NK-92 (cell line): ENCODE measurements around the gene DUSP7.

Experiments used
- DNase-seq: peaks from one replicate; lab custom pipeline; 2025; ENCODE audit not compliant: unreplicated experiment; lab: John Stamatoyannopoulos, UW

DUSP7 gene

DNA sequence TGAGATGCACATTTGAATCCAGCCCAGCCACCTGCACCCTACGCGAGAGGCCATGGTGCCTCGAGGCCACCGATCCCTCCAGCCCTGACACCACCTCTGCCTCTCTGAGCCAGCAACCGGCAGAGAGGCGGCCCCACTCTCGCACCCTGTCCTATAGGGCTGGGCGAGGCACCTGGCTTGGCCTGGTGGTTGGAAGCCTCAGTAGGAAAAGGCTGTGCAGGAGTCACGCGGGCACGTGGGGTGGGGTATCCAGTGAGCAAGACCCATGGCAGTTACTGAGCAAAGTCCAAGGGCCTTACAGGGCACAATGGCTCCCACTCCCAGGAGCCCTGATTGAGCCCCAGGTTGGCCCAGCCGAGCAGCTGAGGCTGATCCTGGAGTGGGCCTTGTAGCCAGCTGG, 12.4 kb upstream of the DUSP7 start:
- no peak for DNase-seq

DNA sequence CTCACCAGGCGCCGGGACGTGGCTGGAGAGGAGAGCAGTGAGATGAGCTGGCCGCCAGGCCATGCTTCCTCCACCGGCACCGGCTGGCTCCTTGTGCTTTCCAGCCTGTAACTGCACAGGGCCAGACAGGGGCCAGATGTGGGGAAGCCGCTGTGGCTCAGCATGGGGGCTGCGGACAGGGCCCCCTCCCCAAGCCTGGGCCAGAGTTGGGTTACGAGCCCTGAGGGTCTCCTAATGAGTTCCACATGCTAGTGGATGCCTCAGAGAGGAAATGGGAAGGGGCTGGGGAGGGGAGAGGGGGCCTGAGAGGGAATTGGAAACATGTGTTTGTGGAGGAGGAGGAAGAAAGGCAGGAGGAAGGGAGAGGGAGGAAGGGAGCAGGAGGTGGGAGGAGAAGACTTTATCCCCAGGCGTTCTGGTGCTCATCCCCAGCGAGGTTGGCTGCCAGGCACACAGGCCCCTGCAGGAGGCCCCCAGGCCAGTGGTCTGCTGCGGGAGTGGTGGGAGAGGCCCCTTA, 11.7 kb upstream of the DUSP7 start:
- DNase-seq = no peak

DNA sequence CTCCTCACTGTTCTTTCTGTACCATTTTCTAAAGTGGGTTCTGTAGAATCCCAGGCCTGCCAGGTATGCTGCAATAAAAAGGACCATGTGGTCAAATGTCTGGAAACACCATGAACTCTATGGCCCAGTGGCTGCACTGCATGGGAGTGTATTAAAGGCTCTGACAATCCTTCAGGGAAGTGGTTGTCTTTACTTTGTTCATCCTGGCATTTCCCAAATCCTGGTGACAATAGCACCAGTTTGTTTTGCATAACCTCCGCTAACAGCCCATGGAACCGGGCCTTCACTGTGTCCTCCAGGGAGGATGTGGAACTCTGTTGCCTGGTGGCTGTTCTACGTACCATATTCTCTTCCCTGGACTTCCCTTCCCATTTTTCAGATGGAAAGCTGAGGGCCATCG, 11.2 kb upstream of the DUSP7 start:
- DNase-seq = no peak

DNA sequence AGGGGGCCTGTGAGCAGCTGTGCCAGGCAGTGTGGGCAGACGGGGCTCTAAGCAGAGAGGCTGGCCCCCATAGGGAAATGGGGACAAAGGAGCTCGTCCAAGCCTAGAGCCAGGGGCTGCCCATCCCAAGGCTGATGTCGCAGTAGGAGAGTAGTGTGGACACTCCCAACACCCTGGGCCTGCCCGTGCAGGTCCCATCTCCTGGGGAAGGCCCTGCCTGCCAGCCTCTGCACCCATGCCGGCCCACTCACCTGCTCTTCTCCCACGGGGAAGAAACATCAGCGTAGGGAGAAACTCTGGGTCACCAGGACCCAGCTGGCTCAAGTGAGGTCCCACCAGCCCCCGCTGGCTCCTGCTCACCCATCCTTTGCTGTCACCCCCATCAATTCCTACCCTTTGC, 10.7 kb upstream of the DUSP7 start:
- no peak for DNase-seq

DNA sequence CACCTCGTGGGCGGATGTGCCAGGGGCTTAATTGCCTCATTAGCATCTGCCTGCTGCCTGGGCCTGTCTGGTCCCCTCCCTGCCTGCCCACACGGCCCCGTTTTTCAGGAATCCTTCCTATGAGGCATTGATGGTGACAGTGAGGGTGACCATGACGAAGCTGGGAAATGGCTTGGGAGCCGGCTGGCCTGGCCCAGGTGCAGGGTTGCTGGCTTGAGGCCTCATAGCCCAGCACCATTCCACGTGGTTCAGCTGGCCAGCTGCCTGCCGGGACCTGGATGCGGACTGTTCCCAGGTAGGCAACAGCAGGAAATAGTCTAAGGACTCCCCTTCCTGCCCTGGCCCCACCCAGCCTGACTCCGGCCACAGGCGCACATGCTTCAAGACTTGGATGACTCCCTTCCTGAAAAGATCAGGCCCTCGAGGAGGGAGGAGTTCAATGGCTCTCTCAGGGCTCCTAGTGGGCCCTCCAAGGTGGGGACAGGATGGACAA, 8.9 kb upstream of the DUSP7 start:
- no peak for DNase-seq

DNA sequence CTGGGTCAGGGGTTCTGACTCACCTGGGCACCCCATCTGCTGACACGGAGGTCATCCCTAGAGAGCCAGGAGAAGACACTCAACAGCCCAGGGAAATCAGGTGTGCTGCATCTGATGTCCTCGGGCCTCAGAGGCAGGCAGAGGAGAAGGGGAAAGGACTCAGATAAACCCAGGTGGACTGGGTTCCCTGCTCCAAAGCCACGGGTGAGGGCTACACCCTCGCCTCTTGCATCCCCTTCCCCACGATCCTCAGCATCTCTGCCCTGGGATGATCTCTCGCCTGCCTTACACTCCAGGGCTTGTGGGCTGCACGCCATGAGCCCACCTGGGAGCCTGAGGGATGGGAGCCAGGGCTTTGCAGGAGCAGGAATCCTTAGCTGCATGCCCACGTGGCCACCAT, 8.2 kb upstream of the DUSP7 start:
- no peak for DNase-seq

DNA sequence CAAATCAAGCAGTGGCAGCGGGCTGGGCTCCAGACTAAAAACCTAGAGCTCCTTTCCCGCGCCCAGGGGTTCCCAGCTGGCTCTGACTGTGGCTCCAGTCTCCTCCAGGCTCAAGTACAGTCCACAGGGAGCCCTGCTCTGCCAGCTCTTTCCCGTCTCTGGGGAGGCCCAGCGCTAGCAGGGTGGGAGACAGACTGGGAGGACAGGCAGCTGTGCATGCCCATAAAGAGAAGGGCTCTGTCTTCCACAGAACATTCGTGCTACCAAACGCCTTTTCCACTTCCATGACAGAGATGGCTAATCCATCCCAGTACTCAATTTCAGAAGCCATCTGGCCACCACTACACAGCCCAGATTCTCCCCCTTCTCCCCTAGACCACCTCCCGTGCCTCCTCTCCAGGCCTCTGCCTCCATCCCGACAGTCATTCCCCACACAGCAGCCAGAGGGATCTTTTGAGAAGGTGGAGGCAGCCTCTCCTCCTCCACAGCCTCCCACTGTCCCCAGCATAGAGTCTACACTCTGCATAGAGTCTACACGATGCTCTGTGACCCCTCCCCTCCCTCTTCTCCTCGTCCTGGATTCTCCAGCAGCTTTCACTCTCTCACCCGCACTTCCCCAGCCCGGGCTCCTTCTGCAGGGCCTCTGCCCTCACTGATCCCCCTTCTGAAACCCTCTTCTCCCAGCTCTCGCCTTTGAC, 6.8 kb upstream of the DUSP7 start:
- DNase-seq = no peak

DNA sequence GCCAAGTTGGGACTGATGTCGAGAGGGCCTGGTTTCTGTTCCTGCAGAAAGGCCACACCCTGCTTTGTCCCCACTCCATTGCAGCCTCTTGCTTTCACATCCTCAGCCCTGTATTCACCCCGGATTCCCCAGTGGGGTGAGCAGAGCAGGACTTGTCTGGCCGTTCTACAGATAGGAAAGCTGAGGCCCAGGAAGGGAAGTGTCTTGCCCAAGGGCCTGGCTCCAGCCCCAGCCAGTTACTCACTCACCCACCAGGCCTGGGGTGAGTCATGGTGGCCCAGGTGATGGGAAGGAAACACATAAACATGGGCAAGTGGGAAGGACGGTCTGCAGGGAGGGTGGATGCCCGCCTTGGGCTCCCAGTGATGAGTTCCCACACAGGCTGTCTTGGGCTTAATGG, 6.1 kb upstream of the DUSP7 start:
- DNase-seq = no peak

DNA sequence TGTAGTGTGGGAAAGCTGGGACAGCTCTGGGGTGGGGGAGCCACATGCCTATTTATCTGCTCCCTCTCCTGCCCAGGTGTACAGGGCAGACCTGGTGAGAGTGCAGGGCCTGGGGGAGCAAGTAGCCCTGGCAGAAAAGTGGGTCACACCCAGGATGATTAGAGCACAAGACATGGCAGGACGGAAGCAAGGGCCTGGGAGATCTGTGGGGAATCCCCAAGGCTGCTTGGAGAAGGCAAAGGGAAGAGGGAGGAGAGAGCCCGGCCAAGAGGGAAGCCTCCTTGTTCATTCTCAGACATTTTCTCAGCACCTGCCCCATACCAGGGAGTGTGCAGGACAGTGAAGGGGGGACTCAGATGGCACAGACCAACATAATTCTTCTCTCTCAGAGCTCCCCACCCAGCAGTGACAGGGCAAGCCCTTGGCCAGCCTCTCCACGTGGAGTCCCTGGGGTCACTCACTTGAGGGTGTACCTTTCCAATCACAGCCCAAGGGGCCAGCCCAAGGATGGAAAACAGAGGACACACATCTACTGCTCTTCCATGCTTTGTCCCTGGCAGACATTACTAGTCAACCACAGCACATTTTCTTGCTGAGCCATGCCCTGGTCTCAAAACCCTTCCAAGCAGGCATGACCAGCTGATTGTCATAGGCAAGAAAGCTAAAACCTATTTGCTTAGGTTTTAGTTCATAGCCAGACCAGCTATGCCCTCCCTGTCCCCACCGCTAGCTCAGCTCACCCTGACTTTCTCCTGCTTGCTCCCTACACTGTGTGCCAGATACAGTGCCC, 4.9 kb upstream of the DUSP7 start:
- no peak for DNase-seq

DNA sequence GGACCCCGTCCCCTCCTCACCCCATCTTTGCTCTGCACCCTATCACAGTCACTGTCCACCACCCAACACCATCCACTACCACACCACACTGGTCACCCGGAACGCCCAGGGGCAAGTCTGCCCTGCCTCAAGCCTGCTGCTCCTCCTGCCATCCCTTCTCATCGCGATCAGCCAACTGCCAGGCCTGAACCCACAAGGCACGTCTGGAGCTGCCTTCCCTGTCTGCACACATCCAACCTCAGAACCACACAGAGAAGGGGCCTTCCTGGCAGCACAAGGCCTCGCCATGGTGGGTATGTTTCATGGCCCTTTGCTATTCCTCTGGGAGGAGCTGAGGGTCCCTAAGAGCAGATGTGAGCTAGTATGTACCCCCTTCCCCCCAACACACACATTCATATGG, 3.4 kb upstream of the DUSP7 start:
- no peak for DNase-seq

DNA sequence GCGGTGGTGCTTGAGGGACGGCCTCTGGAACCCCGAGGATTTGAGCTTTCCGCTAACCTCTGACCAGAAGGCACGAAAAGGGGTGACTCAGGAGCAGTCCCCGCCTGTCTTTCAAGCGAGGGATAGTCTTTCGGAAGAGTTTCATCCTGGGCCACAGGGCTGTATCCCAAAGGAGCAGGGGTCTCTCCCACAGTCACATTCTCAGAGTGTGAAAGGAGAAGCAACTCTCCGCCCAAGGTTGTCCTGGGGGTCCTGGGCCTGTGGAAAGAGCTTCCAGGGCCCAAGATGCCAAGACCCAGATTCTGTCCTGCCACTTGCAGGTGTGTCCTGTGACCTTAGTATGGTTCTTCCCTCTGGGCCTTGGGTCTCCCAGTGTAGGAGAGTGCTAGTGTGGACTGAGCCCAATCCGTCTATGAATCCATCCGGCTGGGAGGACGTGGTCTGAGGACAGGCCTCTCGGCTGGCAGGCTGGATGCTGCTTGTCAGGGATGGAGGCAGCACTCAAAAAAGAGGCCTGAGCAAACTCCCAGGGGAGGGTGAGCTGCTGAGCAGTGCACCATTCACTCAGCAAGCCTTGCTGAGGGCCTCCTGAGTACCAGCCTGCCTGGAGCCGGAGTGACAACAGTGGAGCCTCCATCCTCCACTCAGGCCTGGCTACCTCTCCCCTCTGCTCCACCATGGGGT, 1.6 kb upstream of the DUSP7 start:
- no peak for DNase-seq

DNA sequence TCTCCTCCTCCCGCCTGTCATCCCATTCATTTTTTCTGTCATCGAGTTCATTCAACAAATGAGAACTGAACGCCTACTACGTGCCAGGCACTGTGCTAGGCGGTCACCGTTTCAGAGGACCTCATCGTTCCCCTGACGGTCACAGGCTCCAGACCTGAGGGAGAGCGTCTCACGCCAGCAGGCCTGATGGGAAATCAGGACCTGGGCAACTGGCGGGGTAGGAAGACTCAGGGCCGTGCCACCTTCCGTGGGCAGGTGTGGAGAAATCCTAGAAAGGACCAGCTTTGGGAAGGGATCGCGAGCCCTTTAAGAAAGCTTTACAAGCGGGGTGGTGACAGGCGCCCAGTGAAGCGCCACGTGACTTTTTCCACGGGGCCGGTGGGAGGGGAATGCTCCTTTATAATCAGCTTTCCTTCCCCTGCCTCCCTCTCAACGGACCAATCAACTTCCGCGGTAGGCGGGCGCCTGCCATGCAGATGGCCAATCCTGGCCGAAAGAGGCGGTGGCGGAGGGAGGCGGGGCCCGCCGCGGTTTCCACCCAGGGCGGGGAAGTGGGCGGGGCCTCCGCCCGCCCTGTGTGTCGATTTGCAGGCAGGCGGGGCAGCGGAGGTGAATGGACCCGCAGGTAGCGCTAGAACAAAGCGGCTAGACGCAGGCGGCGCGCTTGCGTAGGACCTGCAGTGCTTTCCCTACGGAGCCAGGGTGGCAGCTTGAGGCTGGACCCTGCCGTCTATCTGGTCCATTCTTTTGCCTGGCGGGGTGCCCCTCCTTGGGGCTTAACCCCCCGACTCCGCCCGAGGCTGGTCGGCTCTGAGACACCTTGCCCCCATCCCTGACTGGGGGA, 819 bp upstream of the DUSP7 start:
- DNase-seq = peak; percentile 93

DNA sequence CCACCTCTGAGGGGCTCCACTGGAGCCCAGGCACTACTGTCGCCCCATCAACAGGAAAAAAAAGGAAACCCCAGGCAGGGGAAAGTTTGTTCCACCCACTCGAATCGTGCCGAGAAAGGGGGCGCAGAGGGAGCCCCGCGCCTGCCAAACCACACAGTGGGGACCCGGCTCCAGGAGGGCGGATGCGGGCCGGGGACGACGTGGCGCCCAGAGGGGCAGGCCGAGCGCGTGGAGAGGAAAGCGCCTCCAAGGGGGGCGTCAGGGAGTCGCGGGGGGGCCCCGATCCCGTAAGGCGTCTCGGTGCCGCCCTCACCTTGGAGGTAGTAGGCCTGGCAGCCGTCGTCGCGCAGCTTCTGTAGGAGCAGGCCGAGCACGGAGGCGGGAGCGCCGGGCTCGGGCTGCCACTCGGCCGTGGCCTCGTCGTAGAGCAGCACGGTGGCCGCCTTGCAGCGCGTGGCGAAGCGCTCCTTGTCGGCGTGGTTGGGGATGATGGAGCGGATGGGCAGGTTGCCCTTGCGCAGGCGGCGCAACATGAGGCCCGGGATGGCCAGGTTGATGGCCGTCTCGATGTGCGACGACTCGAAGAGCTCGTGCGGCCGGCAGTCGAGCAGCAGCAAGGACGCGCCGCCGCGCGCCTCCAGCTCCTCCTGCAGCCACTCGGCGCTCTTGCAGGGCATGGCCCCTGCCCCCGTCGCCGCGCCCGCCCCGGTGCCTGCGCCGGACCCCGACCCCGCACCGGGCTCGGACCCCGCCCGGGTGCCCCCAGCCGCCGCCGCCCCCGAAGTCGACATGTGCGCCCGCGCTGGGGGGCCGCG, 627 bp downstream of the DUSP7 start:
- no peak for DNase-seq

DNA sequence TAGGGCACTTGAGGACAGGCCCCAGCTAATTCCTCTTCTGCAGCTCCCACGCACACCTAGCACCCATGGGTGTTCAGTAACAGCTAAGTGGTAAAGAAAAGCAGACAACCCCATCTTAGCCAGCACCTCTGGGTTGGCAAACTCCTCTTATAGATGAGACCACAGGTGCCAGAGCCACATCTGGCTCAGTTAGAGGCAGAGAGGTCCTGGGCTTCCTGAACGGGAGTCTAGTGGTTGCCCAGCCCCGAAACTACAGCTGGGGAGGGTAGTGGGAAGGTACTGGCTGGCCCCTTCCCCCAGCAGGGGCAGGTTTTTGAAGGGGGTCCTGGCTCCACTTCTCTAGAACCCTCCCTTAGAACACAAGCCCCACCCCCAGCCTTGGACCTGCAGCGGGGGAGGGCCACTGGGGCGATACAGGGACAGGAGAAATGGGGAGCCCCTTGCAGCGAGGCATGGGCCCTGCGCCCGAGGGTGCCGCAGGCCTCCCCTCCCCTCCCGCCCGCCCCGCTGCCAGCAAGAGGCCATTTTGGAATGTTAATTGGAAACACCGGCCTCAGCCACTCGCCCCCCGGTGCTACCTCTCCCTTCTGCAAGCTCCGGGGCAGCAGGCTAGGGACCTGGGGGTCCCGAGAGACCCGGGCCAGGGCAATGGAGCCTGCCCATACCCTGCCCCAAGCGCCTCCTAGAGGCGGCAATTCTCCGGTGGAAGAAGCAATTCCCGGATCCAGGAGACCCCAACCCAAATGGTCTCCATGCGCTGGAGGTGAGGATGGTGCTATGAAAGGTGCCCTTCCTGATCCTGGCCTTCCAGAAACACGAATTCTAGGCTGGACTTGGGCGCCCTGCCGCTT, 1.5 kb downstream of the DUSP7 start:
- no peak for DNase-seq

DNA sequence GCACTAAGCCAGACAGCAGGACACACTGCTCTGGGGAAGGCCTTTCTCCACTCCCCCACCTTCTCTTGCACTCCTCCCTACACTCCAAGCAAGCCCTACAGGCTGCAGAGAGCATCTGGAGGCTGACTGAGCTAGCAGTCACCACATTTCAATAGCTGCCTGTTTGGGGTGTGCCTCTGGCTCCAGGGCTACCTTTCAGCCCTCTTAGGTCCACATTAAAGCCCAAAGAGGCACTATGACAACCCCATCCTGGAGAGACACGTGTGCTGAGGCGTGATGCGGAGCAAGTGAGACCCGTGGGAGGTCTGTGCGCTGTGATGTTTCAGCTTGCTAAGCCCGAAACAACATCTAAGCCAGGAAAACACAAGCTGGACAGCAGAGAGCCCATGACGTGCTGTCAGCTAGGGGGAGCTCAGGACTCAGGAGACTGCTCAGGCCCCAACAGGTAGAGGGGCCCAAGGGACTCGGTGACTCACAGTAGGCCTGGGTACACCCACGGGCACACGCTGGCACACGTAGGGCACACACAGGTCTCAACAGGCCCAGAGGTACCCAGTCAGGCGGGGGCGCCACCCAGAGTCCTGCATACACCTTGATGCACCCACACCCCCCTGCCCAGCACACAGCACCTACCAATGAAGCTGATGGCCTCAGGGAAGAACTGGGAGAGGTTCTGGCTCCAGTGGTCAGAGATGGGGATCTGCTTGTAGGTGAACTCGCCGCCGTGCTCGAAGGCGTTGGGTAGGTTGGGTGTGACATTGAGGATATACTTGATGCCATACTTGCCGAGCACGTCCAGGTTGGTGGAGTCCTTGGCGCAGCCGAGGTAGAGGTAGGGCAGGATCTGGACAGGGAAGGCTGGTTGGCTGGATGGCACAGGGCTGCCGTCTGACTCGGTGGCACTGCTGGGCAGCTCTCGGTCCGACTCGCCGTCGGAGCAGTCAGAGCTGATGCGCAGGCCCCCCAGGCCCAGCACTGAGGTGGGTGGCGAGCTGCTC, 2.8 kb downstream of the DUSP7 start:
- no peak for DNase-seq

DNA sequence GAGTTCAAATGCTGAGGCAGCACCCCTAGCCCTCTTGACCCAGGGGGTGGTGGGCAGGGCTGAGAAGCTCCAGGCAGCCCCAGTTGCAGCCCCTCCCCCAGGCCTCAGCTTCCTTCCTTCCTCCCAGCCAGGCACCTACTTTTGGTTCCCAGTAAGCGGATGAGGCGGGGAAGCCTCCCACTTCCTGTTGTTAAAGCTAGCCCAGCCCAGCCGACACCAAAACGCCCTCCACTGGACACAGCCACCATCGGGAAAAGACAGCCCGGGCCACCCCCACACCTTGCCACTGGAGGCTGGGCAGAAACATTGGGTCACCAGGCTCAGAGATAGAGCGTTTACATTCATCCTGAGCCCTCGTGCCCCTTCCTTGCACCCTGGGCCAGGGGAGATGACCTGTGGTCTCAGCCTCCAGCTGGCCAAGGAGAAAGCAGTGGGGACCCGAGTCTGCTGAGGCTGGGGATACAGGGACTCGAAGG, 3.5 kb downstream of the DUSP7 start:
- no peak for DNase-seq

DNA sequence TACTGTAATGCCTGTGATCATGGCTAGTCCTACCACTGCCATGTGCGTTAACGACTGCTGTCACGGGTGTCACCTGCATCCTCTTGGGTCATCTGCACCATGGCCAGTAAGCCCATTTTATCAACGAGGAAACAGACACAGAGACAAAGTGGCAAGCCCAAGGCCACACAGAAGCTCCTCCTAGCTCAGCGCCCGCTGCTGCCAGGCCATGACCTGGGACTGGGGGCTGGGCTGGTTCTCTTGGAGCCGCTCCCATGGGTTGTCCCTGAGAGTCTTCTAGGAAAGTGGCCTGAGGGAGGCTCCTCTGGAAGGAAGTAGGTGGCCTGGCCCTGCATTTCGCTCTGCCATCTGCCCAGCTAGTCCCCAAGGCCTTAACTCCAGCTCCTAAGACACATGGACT, 4.9 kb downstream of the DUSP7 start:
- no peak for DNase-seq

DNA sequence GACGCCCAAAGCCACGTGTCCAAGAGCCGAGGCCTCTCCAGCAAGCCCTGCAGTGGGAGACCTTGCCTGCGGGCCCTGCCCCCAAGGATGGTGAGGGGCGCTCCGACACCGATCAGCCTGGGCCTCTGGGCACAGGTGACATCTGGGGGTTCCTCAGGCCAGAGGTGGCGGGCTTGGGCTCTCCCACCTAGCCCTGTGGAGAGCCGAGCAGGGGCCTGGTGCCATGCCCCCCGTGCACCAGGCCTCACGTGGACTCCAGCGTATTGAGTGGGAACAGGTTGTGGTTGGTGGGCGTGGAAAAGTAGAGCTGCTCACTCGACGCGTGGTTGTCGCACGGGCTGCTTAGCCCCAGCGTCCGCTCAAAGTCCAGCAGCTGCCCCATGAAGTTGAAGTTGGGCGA, 5.8 kb downstream of the DUSP7 start:
- DNase-seq = no peak
